Measurements from ENCODE around the gene NCAPH2.
A peak's percentile ranks its signal among the peaks of the same experiment; 100 is the strongest.

The NCAPH2 gene

GRCh38 chr22:50497093-50497492 is 10.9 kb upstream of the NCAPH2 start:
- Histone ChIP-seq H3K9me3 (ENCODE audit: control insufficient read depth in 2 of 2, low read length in 2 of 2) (no peaks in the 10 kb centered on the region), H3K9ac (ENCODE audit: low read length in 2 of 2) (no peak overlapping the region), H3K27ac (ENCODE audit: low read length) (no peak overlapping the region)

GRCh38 chr22:50498322-50498890 is 9.6 kb upstream of the NCAPH2 start:
- Histone ChIP-seq H3K9me3 (ENCODE audit: control insufficient read depth in 2 of 2, low read length in 2 of 2) (no peaks in the 10 kb centered on the region), H3K27me3 (ENCODE audit: control insufficient read depth in 1 of 2, insufficient read depth in 2 of 2, low read length in 2 of 2) (no peaks in the 10 kb centered on the region), H3K4me1 (ENCODE audit: control insufficient read depth, insufficient read depth, low read length) (no peaks in the 10 kb centered on the region), H3K9ac (ENCODE audit: low read length in 2 of 2) (no peak overlapping the region), H3K36me3 (ENCODE audit: control insufficient read depth in 2 of 2, insufficient read depth in 2 of 2, low read length in 2 of 2) (peaks cover 2 to 12% of the 10 kb centered on the region in 2 donors), H3K27ac (ENCODE audit: low read length) (no peak overlapping the region), H3K4me3 (ENCODE audit: low read length in 2 of 2) (no peak overlapping the region)

More at GRCh38 chr22:50497093-50497492, 10.9 kb upstream of the NCAPH2 start:
- Histone ChIP-seq H3K36me3 (ENCODE audit: control insufficient read depth in 2 of 2, insufficient read depth in 2 of 2, low read length in 2 of 2) (no peaks in the 10 kb centered on the region), H3K4me1 (ENCODE audit: control insufficient read depth, insufficient read depth, low read length) (no peaks in the 10 kb centered on the region), H3K27me3 (ENCODE audit: control insufficient read depth in 1 of 2, insufficient read depth in 2 of 2, low read length in 2 of 2) (no peaks in the 10 kb centered on the region), H3K4me3 (ENCODE audit: low read length in 2 of 2) (no peak overlapping the region)

- H3K9me3 ChIP-seq (ENCODE audit: control insufficient read depth in 2 of 2, low read length in 2 of 2): no peaks in the 10 kb centered on the region
- no peak overlapping the region for H3K9ac ChIP-seq (ENCODE audit: low read length in 2 of 2)
- no peak overlapping the region for H3K4me3 ChIP-seq (ENCODE audit: low read length in 2 of 2)
- no peaks in the 10 kb centered on the region for H3K27me3 ChIP-seq (ENCODE audit: control insufficient read depth in 1 of 2, insufficient read depth in 2 of 2, low read length in 2 of 2)
- no peak overlapping the region for H3K27ac ChIP-seq (ENCODE audit: low read length)
- peaks cover 8 to 18% of the 10 kb centered on the region in 2 donors for H3K36me3 ChIP-seq (ENCODE audit: control insufficient read depth in 2 of 2, insufficient read depth in 2 of 2, low read length in 2 of 2)
- peaks cover 4% of the 10 kb centered on the region for H3K4me1 ChIP-seq (ENCODE audit: control insufficient read depth, insufficient read depth, low read length)
These were observed 7.6 kb upstream of the NCAPH2 start for GRCh38 chr22:50500452-50500851.

- Histone ChIP-seq H3K9ac (ENCODE audit: low read length in 2 of 2) (no peak overlapping the region), H3K9me3 (ENCODE audit: control insufficient read depth in 2 of 2, low read length in 2 of 2) (no peaks in the 10 kb centered on the region), H3K36me3 (ENCODE audit: control insufficient read depth in 2 of 2, insufficient read depth in 2 of 2, low read length in 2 of 2) (peaks cover 14 to 22% of the 10 kb centered on the region in 2 donors), H3K4me1 (ENCODE audit: control insufficient read depth, insufficient read depth, low read length) (peaks cover 17% of the 10 kb centered on the region), H3K4me3 (ENCODE audit: low read length in 2 of 2) (no peak overlapping the region), H3K27ac (ENCODE audit: low read length) (no peak overlapping the region), H3K27me3 (ENCODE audit: control insufficient read depth in 1 of 2, insufficient read depth in 2 of 2, low read length in 2 of 2) (no peaks in the 10 kb centered on the region)
These were observed 5.9 kb upstream of the NCAPH2 start for GRCh38 chr22:50502096-50502495.

- Histone ChIP-seq H3K27me3 (ENCODE audit: control insufficient read depth in 1 of 2, insufficient read depth in 2 of 2, low read length in 2 of 2) (no peaks in the 10 kb centered on the region), H3K27ac (ENCODE audit: low read length) (no peak overlapping the region), H3K4me3 (ENCODE audit: low read length in 2 of 2) (no peak overlapping the region), H3K9ac (ENCODE audit: low read length in 2 of 2) (no peak overlapping the region), H3K4me1 (ENCODE audit: control insufficient read depth, insufficient read depth, low read length) (peaks cover 18% of the 10 kb centered on the region), H3K9me3 (ENCODE audit: control insufficient read depth in 2 of 2, low read length in 2 of 2) (no peaks in the 10 kb centered on the region), H3K36me3 (ENCODE audit: control insufficient read depth in 2 of 2, insufficient read depth in 2 of 2, low read length in 2 of 2) (peaks cover 14 to 22% of the 10 kb centered on the region in 2 donors)
These were observed 5.2 kb upstream of the NCAPH2 start for GRCh38 chr22:50502628-50503474.

GRCh38 chr22:50503475-50504145 is 4.4 kb upstream of the NCAPH2 start:
- H3K27ac ChIP-seq (ENCODE audit: low read length): no peak overlapping the region
- H3K27me3 ChIP-seq (ENCODE audit: control insufficient read depth in 1 of 2, insufficient read depth in 2 of 2, low read length in 2 of 2): no peaks in the 10 kb centered on the region
- H3K4me1 ChIP-seq (ENCODE audit: control insufficient read depth, insufficient read depth, low read length): peaks cover 18% of the 10 kb centered on the region
- no peak overlapping the region for H3K9ac ChIP-seq (ENCODE audit: low read length in 2 of 2)
- H3K4me3 ChIP-seq (ENCODE audit: low read length in 2 of 2): no peak overlapping the region
- peaks cover 14 to 22% of the 10 kb centered on the region in 2 donors for H3K36me3 ChIP-seq (ENCODE audit: control insufficient read depth in 2 of 2, insufficient read depth in 2 of 2, low read length in 2 of 2)
- H3K9me3 ChIP-seq (ENCODE audit: control insufficient read depth in 2 of 2, low read length in 2 of 2): no peaks in the 10 kb centered on the region

GRCh38 chr22:50504369-50505211 is 3.4 kb upstream of the NCAPH2 start:
- Histone ChIP-seq H3K9ac (ENCODE audit: low read length in 2 of 2) (no peak overlapping the region), H3K27me3 (ENCODE audit: control insufficient read depth in 1 of 2, insufficient read depth in 2 of 2, low read length in 2 of 2) (no peaks in the 10 kb centered on the region), H3K4me1 (ENCODE audit: control insufficient read depth, insufficient read depth, low read length) (peaks cover 26% of the 10 kb centered on the region), H3K9me3 (ENCODE audit: control insufficient read depth in 2 of 2, low read length in 2 of 2) (no peaks in the 10 kb centered on the region), H3K27ac (ENCODE audit: low read length) (no peak overlapping the region), H3K4me3 (ENCODE audit: low read length in 2 of 2) (no peak overlapping the region), H3K36me3 (ENCODE audit: control insufficient read depth in 2 of 2, insufficient read depth in 2 of 2, low read length in 2 of 2) (peaks cover 14 to 22% of the 10 kb centered on the region in 2 donors)

GRCh38 chr22:50505276-50505775 is 2.7 kb upstream of the NCAPH2 start:
- Histone ChIP-seq H3K4me3 (ENCODE audit: low read length in 2 of 2) (no peak overlapping the region), H3K27ac (ENCODE audit: low read length) (no peak overlapping the region), H3K27me3 (ENCODE audit: control insufficient read depth in 1 of 2, insufficient read depth in 2 of 2, low read length in 2 of 2) (no peaks in the 10 kb centered on the region), H3K9ac (ENCODE audit: low read length in 2 of 2) (no peak overlapping the region), H3K4me1 (ENCODE audit: control insufficient read depth, insufficient read depth, low read length) (peaks cover 26% of the 10 kb centered on the region), H3K9me3 (ENCODE audit: control insufficient read depth in 2 of 2, low read length in 2 of 2) (no peaks in the 10 kb centered on the region), H3K36me3 (ENCODE audit: control insufficient read depth in 2 of 2, insufficient read depth in 2 of 2, low read length in 2 of 2) (peaks cover 14 to 22% of the 10 kb centered on the region in 2 donors)

GRCh38 chr22:50505776-50506610 is 2.0 kb upstream of the NCAPH2 start:
- peak overlapping the region; percentile 86 to 98 for H3K4me3 ChIP-seq (ENCODE audit: low read length in 2 of 2)

More at GRCh38 chr22:50505776-50506610, 2.0 kb upstream of the NCAPH2 start:
- no peak overlapping the region for H3K27ac ChIP-seq (ENCODE audit: low read length)
- peaks cover 14 to 22% of the 10 kb centered on the region in 2 donors for H3K36me3 ChIP-seq (ENCODE audit: control insufficient read depth in 2 of 2, insufficient read depth in 2 of 2, low read length in 2 of 2)
- no peaks in the 10 kb centered on the region for H3K9me3 ChIP-seq (ENCODE audit: control insufficient read depth in 2 of 2, low read length in 2 of 2)
- no peaks in the 10 kb centered on the region for H3K27me3 ChIP-seq (ENCODE audit: control insufficient read depth in 1 of 2, insufficient read depth in 2 of 2, low read length in 2 of 2)
- peaks cover 26% of the 10 kb centered on the region for H3K4me1 ChIP-seq (ENCODE audit: control insufficient read depth, insufficient read depth, low read length)
- H3K9ac ChIP-seq (ENCODE audit: low read length in 2 of 2): peak overlapping the region in 1 of 2 donors; percentile 89
